Measurements from ENCODE around the gene ABCC8.

Gene ABCC8

DNA sequence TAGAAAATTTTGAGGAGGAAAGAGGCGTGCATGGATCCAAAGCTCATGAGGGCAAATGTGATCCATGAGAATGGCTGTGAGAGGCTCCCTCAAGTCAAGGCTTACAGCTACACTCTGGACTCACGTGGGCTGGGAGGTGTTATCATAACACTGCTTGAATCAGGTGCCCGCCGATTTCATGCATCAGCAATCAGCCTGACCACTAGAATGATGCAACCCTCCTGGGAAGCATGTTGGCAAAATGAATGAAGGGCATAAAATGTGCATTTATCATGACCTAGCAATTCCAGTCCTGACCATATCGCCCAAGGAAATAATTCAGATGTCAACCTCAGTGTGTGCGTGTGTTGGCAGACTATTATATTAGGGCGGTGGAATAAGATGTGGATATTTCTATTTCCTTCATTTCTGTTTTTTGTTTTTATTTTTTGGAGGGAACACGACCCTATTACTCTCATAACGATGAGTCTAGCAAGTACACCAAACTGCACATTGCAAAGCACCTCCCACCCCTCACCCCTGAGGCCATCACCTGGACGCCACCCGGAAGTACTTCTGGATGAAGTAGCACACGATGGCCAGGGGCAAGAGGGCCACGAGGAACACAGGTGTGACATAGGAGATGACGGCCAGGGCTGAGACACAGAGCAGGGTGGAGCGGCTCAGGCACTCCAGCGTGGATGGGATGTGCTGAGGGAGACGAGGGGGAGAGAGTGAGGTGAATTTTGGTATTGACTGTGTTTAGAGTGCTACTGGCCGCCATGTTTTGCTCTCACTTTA is 72.5 kb downstream of the ABCC8 start:
- Histone ChIP-seq H3K9ac (ENCODE audit: low read depth, low read length) (no peak overlapping the region), H3K36me3 (ENCODE audit: control insufficient read depth, insufficient read depth, low read length) (no peaks in the 10 kb centered on the region), H3K27me3 (ENCODE audit: control insufficient read depth, insufficient read depth, low read length) (no peaks in the 10 kb centered on the region), H3K9me3 (ENCODE audit: control insufficient read depth, insufficient read depth, low read length) (no peaks in the 10 kb centered on the region), H3K27ac (ENCODE audit: low read depth, low read length) (no peak overlapping the region), H3K4me1 (ENCODE audit: control insufficient read depth, insufficient read depth, low read length) (no peaks in the 10 kb centered on the region; the same call in 1 of the 2 replicates), H3K4me3 (ENCODE audit: low read depth, low read length) (no peak overlapping the region)

DNA sequence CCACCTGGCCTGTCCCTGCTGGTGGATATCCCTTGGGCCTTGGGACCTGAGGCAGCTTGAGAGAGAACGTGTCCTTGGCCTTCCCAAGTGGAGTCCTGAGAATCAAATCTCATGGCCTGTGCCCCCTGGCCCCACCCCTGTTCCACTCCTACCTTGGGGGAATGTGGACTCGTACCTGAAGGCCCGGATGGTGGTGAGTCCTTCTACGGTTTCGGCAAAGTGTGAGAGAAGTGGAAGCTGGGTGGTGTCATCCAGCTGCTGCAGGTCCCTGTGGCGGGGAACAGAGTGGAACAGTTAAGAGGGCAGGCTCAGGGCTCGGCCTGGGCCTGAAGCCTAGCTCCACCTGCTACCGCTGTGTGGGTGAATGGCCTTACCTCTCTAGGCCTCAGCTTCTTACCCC is 74.2 kb downstream of the ABCC8 start:
- H3K4me1 ChIP-seq (ENCODE audit: control insufficient read depth, insufficient read depth, low read length), result no peaks in the 10 kb centered on the region; the same call in 1 of the 2 replicates
- no peaks in the 10 kb centered on the region for H3K27me3 ChIP-seq (ENCODE audit: control insufficient read depth, insufficient read depth, low read length)
- H3K4me3 ChIP-seq (ENCODE audit: low read depth, low read length), result no peak overlapping the region
- H3K36me3 ChIP-seq (ENCODE audit: control insufficient read depth, insufficient read depth, low read length), result no peaks in the 10 kb centered on the region
- H3K27ac ChIP-seq (ENCODE audit: low read depth, low read length), result no peak overlapping the region
- H3K9ac ChIP-seq (ENCODE audit: low read depth, low read length), result no peak overlapping the region
- no peaks in the 10 kb centered on the region for H3K9me3 ChIP-seq (ENCODE audit: control insufficient read depth, insufficient read depth, low read length)

DNA sequence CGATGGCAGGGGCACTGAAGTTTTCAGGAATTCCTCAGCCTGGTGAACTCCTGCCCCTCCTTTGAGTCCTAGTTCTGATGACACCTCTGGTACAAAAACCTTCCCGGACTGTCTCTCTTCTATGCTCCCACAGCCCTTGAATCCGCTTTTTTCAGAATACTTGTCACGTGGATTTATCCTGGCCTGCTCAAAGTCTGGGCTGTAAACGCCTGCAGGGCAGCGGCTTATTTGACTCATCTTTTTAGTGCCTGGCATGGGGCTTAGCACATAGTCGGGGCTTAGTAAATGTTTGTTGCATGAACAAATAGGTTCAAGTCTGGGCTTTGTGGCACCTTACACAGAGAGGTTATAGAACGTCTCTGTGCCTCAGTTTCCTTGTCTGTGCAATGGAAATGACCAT is 74.8 kb downstream of the ABCC8 start:
- no peaks in the 10 kb centered on the region for H3K9me3 ChIP-seq (ENCODE audit: control insufficient read depth, insufficient read depth, low read length)
- no peak overlapping the region for H3K27ac ChIP-seq (ENCODE audit: low read depth, low read length)
- H3K27me3 ChIP-seq (ENCODE audit: control insufficient read depth, insufficient read depth, low read length), result no peaks in the 10 kb centered on the region
- no peaks in the 10 kb centered on the region; the same call in 1 of the 2 replicates for H3K4me1 ChIP-seq (ENCODE audit: control insufficient read depth, insufficient read depth, low read length)
- H3K9ac ChIP-seq (ENCODE audit: low read depth, low read length), result no peak overlapping the region
- H3K4me3 ChIP-seq (ENCODE audit: low read depth, low read length), result no peak overlapping the region
- no peaks in the 10 kb centered on the region for H3K36me3 ChIP-seq (ENCODE audit: control insufficient read depth, insufficient read depth, low read length)

DNA sequence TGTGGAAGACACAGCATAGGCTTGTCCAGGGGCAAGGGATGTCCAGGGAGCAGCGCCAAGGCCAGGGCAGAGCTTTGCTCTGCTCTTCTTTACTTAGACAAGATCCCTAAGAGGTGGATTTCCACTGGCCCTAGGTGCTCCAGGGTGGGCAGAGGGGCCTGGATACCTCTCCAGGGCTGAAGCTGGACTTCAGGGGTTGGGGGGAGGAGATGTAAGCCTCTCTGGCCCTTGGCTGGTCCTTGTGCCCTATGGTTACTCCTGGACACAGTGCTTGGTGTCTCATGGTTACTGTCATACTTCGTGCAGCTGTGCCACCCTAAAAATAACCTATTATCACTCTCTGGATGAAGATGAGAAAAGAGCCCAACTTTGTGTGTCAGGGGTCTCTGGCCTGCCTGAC is 75.3 kb downstream of the ABCC8 start:
- Histone ChIP-seq H3K9ac (ENCODE audit: low read depth, low read length) (no peak overlapping the region), H3K27ac (ENCODE audit: low read depth, low read length) (no peak overlapping the region), H3K4me1 (ENCODE audit: control insufficient read depth, insufficient read depth, low read length) (no peaks in the 10 kb centered on the region; the same call in 1 of the 2 replicates), H3K9me3 (ENCODE audit: control insufficient read depth, insufficient read depth, low read length) (no peaks in the 10 kb centered on the region), H3K4me3 (ENCODE audit: low read depth, low read length) (no peak overlapping the region), H3K27me3 (ENCODE audit: control insufficient read depth, insufficient read depth, low read length) (no peaks in the 10 kb centered on the region), H3K36me3 (ENCODE audit: control insufficient read depth, insufficient read depth, low read length) (no peaks in the 10 kb centered on the region)

DNA sequence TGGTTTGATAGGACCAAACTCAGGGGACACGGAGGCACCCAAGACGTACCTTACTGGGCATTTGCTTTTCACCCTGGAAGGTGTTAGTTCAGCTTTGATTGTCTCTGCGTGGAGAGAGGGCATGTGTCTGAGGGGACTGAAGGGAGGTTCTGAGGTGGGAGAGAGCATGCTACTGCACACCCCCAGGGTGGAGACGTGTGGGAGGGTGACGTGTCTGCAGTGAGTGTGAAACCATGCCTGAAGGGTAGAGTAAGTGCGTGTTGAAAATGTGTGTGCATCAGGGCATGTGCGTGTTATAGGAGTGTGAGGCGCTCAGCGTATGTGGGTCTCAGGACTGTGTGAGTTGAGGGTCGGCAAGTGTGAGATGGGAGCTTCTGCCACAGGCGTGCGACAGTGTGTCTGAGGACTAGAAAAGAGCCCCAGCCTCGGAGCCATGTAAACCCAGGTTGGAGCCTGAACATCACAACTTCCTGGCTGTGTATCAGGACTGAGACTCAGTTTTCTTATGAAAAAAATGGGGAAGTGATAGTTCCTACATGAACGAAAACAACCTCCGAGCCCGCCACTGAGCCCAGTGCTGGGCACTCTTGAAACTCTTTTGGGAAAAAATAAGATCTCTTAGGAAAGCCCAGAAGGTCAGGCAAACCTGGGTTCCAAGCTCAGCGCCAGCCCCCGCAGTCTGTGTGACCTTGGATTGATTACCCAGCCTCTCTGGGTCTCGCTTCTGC is 76.4 kb downstream of the ABCC8 start:
- Histone ChIP-seq H3K27ac (ENCODE audit: low read depth, low read length) (no peak overlapping the region), H3K36me3 (ENCODE audit: control insufficient read depth, insufficient read depth, low read length) (no peaks in the 10 kb centered on the region)

DNA sequence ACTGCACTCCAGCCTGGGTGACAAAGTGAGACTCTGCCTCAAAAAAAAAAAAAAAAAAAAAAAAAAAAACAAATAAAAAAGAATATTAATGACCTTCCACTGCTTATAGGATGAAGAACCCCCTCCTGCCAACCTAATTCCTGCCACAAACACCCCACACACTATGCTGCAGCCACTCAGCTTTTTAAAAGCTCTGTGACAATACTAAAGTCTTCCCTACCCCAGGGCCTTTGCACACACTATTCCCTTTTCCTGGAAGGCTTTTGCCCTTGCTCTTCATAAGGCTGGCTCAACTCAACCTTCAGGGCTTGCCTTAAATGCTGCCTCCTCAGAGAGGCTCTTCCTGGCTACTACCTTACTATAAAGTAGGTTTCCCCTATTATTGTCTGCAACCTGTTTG is 77.4 kb downstream of the ABCC8 start:
- Histone ChIP-seq H3K9me3 (ENCODE audit: control insufficient read depth, insufficient read depth, low read length) (no peaks in the 10 kb centered on the region), H3K4me1 (ENCODE audit: control insufficient read depth, insufficient read depth, low read length) (no peaks in the 10 kb centered on the region), H3K27ac (ENCODE audit: low read depth, low read length) (no peak overlapping the region), H3K27me3 (ENCODE audit: control insufficient read depth, insufficient read depth, low read length) (no peaks in the 10 kb centered on the region), H3K36me3 (ENCODE audit: control insufficient read depth, insufficient read depth, low read length) (no peaks in the 10 kb centered on the region), H3K9ac (ENCODE audit: low read depth, low read length) (no peak overlapping the region), H3K4me3 (ENCODE audit: low read depth, low read length) (no peak overlapping the region)

More for the DNA sequence above, 76.4 kb downstream of the ABCC8 start:
- no peak overlapping the region for H3K9ac ChIP-seq (ENCODE audit: low read depth, low read length)
- no peaks in the 10 kb centered on the region for H3K4me1 ChIP-seq (ENCODE audit: control insufficient read depth, insufficient read depth, low read length)
- H3K9me3 ChIP-seq (ENCODE audit: control insufficient read depth, insufficient read depth, low read length), result no peaks in the 10 kb centered on the region
- no peak overlapping the region for H3K4me3 ChIP-seq (ENCODE audit: low read depth, low read length)
- no peaks in the 10 kb centered on the region for H3K27me3 ChIP-seq (ENCODE audit: control insufficient read depth, insufficient read depth, low read length)

DNA sequence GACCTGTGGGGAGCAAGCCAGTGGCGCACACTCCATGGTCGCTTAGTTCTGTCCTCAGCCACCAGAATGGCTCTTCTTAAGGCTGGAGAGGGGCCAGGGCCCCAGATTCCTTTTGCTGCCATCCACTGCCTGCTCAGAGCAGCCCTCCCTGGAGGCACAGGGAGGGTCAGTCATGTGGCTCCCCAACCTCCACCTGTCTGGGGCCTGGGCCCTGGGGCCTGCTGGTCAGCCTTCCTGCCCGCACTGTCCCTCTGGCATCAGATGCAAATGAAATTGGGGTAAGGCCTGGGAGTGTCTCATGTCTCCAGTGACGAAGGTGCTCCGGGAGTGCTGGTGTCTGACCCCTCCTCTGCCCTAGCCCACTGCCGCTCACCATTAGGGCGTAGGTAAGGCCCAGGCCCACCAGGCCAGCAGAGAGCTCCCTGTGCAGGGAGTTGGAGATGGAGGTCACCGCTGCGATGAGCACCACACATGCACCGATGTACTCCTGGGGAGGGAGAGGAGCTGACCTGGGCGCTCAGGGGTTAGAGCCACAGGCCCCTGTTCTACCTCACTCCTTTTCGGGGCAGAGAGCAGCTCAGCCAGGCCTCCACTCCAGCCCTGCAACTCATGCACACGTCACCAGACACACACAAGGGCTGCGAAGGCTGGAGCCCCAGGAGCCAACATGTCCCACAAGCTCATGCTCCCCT is 79.2 kb downstream of the ABCC8 start:
- H3K27ac ChIP-seq (ENCODE audit: low read depth, low read length), result no peak overlapping the region
- no peak overlapping the region for H3K9ac ChIP-seq (ENCODE audit: low read depth, low read length)
- H3K9me3 ChIP-seq (ENCODE audit: control insufficient read depth, insufficient read depth, low read length), result no peaks in the 10 kb centered on the region
- no peaks in the 10 kb centered on the region for H3K27me3 ChIP-seq (ENCODE audit: control insufficient read depth, insufficient read depth, low read length)
- H3K4me3 ChIP-seq (ENCODE audit: low read depth, low read length), result no peak overlapping the region
- no peaks in the 10 kb centered on the region for H3K36me3 ChIP-seq (ENCODE audit: control insufficient read depth, insufficient read depth, low read length)
- no peaks in the 10 kb centered on the region for H3K4me1 ChIP-seq (ENCODE audit: control insufficient read depth, insufficient read depth, low read length)

DNA sequence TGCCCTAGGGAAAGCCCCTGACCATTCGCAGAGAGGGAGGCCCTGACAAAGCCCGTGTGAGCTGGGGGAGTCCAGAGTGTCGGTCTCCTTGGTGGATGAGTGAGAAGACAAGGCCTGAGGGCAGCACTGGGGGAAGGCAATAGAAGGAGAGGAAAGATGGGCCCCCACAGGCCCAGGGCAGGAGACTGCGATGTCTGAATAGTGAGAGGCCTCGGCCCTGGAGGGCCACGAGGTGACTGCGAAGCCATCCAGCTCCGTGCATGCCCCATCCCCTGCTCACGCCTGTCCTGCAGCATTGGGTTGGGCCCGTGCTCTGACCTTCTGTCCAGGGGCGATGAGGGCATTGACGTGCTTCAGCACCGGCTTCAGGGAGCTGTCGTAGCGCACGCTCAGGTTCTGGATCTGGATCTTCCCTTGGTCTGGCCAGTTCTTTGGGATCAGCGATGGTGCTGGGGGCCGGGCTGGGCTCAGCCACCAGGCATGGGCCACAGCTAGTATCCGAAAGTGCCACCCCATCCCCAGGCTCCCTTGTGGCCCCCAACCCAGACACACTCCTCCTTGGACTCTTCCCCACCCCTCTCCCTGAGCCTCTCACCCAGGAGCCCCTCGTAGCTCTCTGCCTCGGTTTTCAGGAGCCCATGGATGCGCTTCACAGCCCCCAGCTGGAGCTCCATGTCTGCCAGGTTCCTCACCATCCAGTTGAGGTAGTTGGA is 79.9 kb downstream of the ABCC8 start:
- Histone ChIP-seq H3K27ac (ENCODE audit: low read depth, low read length) (no peak overlapping the region), H3K4me1 (ENCODE audit: control insufficient read depth, insufficient read depth, low read length) (no peaks in the 10 kb centered on the region), H3K9me3 (ENCODE audit: control insufficient read depth, insufficient read depth, low read length) (no peaks in the 10 kb centered on the region), H3K36me3 (ENCODE audit: control insufficient read depth, insufficient read depth, low read length) (no peaks in the 10 kb centered on the region), H3K27me3 (ENCODE audit: control insufficient read depth, insufficient read depth, low read length) (no peaks in the 10 kb centered on the region), H3K4me3 (ENCODE audit: low read depth, low read length) (no peak overlapping the region), H3K9ac (ENCODE audit: low read depth, low read length) (no peak overlapping the region)

DNA sequence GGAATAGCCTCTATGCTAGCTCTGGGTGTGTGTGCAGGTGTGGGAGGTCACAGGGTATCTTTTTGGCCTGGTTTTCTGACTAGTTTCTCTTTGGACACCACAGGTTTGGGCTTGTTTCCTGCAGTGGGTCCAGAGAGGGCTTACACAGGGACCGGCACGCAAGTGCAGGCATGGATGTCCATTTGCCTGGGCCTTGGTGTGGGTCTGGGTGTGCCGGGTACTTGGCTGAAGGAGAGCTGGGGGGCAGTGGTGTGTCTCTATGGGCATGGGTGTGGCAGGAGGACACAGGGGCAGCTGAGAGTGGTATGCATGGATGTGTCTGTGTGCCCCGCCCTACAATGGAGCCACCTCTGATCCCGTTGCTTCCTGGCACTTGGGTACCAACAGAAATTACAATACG is 80.7 kb downstream of the ABCC8 start:
- no peak overlapping the region for H3K27ac ChIP-seq (ENCODE audit: low read depth, low read length)
- no peak overlapping the region for H3K4me3 ChIP-seq (ENCODE audit: low read depth, low read length)
- H3K27me3 ChIP-seq (ENCODE audit: control insufficient read depth, insufficient read depth, low read length), result no peaks in the 10 kb centered on the region
- no peak overlapping the region for H3K9ac ChIP-seq (ENCODE audit: low read depth, low read length)
- no peaks in the 10 kb centered on the region for H3K4me1 ChIP-seq (ENCODE audit: control insufficient read depth, insufficient read depth, low read length)
- no peaks in the 10 kb centered on the region for H3K36me3 ChIP-seq (ENCODE audit: control insufficient read depth, insufficient read depth, low read length)
- H3K9me3 ChIP-seq (ENCODE audit: control insufficient read depth, insufficient read depth, low read length), result no peaks in the 10 kb centered on the region

DNA sequence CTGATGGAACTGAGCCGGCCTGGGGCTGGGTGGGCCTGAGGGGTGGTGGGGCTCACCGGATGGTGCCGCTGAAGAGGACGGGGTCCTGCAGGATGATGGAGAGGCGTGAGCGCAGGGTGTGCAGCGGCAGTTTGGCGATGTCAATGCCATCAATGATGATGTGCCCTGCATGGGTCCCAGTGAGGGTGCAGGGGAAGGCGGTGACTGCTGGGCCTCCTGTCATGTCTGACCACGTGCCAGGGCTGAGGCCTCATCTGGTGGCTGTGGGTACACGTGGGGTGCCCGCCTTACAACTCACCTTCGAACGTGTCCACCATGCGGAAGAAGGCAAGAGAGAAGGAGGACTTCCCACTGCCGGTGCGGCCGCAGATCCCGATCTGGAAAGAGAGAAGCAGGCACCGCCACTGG is 81.1 kb downstream of the ABCC8 start:
- no peak overlapping the region for H3K4me3 ChIP-seq (ENCODE audit: low read depth, low read length)
- no peaks in the 10 kb centered on the region for H3K4me1 ChIP-seq (ENCODE audit: control insufficient read depth, insufficient read depth, low read length)
- H3K9me3 ChIP-seq (ENCODE audit: control insufficient read depth, insufficient read depth, low read length), result no peaks in the 10 kb centered on the region
- no peak overlapping the region for H3K27ac ChIP-seq (ENCODE audit: low read depth, low read length)
- no peaks in the 10 kb centered on the region for H3K27me3 ChIP-seq (ENCODE audit: control insufficient read depth, insufficient read depth, low read length)
- H3K9ac ChIP-seq (ENCODE audit: low read depth, low read length), result no peak overlapping the region
- no peaks in the 10 kb centered on the region for H3K36me3 ChIP-seq (ENCODE audit: control insufficient read depth, insufficient read depth, low read length)

All from HUES48 (cell line).